Esophagus muscularis mucosa (tissue), 2 donors: ENCODE results near the gene NAV3.

Source experiments
- EP300 ChIP-seq: sonication (generic); formaldehyde crosslinking; IDR thresholded peaks from one replicate; pipeline ENCODE4 v1.6.1; 2017; ENCODE audit warnings: antibody characterized with exemption
- POLR2A ChIP-seq: fragments of 450-650 bp; IDR thresholded peaks from one replicate; pipeline ENCODE4 v1.6.1; 2017; ENCODE audit warnings: antibody characterized with exemption, moderate library complexity, mild to moderate bottlenecking, low read depth

DNA sequence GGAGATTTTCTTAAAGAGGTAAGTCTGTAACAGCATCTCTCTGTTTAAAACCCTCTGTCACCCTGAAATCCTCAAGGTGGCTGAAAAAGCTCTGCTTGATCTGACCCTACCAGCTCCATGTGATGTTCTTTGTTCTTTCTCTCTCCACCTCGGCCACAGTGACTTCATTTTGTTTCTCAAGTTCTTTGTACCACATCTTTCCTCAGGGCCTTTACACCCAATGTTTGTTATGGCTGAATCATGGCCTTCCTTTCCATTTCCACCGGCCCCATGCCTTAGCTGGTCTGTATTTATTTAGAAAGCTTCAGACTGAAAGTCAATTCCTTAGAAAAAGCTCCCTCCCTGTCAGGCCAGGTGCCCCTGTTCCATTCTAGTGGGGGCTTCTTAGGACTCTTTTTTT lies 431.2 kb downstream of the NAV3 start:
- no peak for TF ChIP-seq EP300
- no peak for TF ChIP-seq POLR2A
